DMS 273 (cell line): ENCODE data around the gene EIF3I.

Experiments used
- DNase-seq: peaks from one replicate; lab custom pipeline; 2025; ENCODE audit not compliant: unreplicated experiment; lab: John Stamatoyannopoulos, UW

The EIF3I gene

GRCh38 chr1:32263744-32264143, 41.5 kb downstream of the EIF3I start:
- DNase-seq = no peak

DNA sequence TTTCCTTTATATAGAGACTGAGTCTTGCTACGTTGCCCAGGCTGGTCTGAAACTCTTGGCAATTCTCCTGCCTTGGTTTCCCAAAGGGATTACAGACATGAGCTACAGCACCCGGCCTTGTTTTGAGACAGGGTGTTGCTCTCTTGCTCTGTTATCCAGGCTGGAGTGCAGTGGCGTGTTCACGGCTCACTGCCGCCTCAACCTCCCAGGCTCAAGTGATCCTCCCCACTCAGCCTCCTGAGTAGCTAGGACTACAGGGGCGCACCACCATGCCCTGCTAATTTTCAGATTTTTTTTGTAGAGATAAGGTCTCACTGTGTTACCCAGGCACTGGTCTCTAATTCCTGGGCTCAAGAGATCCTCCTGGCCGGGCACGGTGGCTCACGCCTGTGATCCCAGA, 43.6 kb downstream of the EIF3I start:
- DNase-seq = no peak

DNA sequence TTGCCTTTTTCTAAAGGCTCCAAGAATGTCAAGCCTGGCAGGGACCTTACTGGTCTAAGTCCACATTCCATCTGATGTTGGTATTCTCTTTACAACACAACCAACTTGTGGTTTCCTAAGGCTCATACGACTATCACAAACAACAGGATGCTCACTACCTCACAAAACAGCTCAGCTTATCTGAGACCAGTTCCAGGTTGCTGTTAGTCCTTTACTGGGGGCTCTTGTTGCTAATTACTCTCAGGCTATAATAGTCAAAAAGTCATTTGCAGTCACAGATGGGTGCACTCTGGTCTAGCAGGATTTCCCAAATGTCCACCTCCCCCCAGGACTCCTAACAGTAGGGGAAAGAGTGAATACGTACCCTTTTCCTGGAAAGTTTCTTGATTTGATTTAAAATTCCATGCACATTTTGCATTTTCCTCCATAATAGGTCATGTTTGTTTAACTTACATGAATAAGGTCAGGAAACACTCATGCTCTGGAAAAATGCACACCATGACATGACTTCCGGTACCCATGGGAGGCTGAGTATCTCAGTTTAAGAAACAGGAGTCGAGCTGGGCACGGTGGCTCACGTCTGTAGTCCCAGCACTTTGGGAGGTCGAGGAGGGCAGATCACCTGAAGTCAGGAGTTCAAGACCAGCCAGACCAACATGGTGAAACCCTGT, 44.8 kb downstream of the EIF3I start:
- DNase-seq = no peak

- DNase-seq = no peak
Measured at GRCh38 chr1:32269744-32270143, 47.5 kb downstream of the EIF3I start.

GRCh38 chr1:32272557-32273390, 50.6 kb downstream of the EIF3I start:
- no peak for DNase-seq

GRCh38 chr1:32273391-32274208, 51.4 kb downstream of the EIF3I start:
- DNase-seq = peak; percentile 29

GRCh38 chr1:32274646-32275340, 52.6 kb downstream of the EIF3I start:
- no peak for DNase-seq

DNA sequence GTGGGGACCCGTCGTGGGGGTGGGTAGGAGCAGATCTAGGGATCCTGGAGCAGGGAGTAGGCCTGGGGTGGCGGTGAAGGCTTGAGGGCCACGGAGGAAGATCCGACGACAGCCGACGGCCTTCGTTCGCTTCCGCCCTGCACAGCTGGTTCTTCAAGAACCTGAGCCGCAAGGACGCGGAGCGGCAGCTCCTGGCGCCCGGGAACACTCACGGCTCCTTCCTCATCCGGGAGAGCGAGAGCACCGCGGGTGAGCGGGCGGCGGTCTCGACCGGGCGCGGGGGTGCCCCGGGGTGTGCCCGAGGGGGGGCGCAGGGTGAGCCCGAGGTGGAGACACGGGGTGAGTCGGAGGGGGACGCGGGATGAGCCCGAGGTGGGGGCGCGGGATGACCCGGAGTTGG, 53.2 kb downstream of the EIF3I start:
- DNase-seq = no peak

GRCh38 chr1:32276032-32276782, 54.0 kb downstream of the EIF3I start:
- peak; percentile 23 for DNase-seq
